Stimulated activated CD8-positive, alpha-beta memory T cell treated with anti-CD3 and anti-CD28 coated beads, Interleukin-7, amount 100 ng/mL, for 4 hours (primary cell): Measurements from ENCODE around the gene KLHL15.
"Not testable (repeated sequence)": the region's sequence is repeated elsewhere in the genome, so short reads cannot be mapped to it uniquely, and the experiment has no call there.

Experiments
- DNase-seq, 2 donors: peaks; one replicate each; pipeline ENCODE4 v3.0.0-alpha.2; 2020; ENCODE audit warnings: low read depth in 2 of 2

KLHL15 gene

DNA sequence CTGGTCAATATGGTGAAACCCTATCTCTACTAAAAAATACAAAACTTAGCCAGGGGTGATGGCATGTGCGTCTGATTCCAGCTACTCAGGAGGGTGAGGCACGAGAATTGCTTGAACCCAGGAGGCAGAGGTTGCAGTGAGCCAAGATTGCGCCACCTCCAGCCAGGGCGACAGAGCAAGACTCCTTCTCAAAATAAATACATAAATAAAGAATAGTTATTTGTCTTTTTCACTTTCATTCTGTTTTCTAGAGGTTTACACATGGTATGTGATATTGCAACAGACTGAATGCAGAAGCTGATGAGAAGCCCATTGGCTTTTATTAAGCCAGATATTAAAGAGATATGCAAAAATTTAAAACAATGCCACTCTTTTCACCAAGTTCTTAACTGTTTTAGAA lies 8.2 kb downstream of the KLHL15 start:
- DNase-seq: no peak

DNA sequence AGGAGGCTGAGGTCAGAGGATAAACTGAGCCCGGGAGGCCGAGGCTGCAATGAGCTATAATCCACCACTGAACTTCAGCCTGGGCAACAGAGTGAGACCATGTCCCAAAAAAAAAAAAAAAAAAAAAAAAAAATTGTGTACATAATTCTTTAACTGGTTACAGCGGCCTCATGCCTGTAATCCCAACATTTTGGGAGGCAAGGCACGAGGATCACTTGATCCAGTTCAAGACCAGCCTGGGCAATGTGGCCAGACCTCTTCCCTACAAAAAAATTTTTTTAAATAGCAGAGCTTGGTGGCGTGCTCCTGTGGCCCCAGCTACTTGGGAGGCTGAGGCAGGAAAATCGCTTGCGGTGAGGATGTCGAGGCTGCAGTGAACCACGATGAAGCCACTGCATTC lies 9.3 kb downstream of the KLHL15 start:
- no peak for DNase-seq

DNA sequence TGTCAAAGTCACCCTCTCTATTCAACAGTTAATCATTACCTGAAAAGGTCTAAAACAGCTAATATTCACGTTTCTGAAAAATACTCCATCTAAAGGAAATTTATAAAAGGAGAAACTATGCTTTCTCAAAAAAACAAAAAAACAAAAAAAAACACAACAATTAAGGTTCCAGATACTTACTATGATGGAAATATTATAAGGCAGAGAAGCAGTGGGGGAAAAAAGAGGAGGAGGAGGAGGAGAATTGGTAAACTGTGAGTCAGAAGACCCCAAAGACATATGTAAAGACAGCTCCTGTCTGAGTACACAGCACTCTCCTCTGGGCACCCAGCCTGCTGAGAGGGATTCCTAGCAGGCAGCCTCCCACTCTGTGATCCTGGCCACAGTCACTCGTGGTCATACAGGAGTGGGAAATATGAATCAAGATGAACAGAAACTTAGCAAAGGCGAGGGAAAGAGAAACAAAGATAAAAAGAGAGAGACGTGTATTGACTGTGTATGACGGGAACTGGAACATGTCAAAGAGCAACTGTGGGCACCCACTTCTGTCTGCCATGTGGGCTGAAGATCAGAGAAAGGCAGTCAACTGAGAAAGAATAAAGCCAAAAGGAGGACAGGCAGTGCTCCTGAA lies 12.5 kb downstream of the KLHL15 start:
- peak; percentile 22 to 36 for DNase-seq

DNA sequence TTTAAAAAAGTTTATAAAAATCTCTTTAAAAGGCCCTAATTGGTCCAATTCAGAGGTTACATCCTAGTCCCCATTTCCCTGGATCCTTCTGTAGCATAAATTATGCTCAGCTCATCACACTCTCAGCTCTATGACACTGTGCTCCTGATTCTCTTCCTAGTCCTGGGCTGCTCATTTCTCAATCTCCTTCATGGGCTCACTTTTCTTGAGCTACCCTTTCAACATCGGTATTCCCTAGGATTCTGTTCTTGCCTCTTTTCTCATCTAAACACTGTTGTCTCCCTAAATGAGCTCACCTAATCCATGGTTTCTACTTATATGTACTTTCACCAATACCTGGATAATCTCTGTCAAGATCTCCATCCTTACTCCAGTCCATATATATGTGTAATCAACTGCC lies 14.7 kb downstream of the KLHL15 start:
- no peak for DNase-seq

- DNase-seq: no peak
These were observed 21.1 kb downstream of the KLHL15 start for GRCh38 chrX:24005867-24006266.

DNA sequence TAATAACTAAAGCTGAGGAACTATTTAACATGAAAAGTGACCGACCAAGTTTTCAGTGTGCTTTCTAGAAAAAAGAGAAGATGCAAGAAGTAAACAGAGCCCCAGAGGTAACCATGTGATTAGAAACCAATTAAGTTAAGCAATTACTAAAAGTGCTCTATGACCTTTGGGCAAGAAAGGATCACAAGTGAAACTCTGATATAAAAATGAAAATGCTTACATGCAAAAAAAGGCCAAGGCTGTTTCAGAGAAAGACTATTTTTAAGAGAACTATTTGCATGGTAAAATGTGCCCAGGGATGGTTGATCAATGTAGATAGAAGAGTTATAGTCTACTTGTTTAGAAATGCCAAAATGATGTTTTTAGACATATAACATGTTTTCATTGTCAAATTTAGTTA lies 22.0 kb downstream of the KLHL15 start:
- DNase-seq: no peak

- no peak for DNase-seq
These were observed 24.2 kb downstream of the KLHL15 start for GRCh38 chrX:24002792-24003191.

DNA sequence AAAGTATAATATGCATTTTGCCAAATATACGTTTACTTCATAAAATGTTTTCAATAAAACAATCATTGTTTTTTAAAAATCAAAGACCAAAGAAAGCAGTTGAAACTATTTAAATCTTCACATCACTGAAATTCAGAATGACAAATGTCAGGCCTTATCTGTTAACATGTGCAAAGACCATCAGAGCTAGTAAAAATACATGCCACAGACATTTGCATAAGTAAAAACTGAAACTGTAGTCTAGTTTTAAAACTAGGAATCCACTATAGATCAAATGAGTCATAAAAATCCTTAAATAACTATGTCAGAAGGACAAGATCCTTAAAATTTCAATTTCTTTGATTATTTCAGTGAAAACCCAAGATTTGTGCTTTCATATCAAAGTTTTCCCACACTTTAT lies 24.8 kb downstream of the KLHL15 start:
- no peak for DNase-seq

DNA sequence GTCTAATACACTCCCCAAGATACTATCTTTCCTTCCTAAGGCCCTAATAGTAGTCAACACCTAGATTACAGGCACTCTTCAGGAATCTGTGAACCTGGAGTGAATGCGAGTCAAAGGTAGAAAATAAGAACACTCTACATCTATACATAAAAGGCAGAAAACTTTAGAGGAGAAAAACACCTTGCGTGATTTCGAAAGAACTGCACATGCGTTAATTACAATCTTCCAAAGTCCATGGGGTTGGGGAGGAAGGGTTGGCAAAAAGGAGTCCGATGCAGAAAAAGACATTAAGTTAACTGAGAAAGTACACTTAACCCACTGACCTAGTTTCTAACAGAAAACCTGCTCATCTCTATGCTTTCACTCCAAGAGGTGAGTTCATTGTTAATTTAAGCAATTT lies 27.3 kb downstream of the KLHL15 start:
- no peak for DNase-seq

DNA sequence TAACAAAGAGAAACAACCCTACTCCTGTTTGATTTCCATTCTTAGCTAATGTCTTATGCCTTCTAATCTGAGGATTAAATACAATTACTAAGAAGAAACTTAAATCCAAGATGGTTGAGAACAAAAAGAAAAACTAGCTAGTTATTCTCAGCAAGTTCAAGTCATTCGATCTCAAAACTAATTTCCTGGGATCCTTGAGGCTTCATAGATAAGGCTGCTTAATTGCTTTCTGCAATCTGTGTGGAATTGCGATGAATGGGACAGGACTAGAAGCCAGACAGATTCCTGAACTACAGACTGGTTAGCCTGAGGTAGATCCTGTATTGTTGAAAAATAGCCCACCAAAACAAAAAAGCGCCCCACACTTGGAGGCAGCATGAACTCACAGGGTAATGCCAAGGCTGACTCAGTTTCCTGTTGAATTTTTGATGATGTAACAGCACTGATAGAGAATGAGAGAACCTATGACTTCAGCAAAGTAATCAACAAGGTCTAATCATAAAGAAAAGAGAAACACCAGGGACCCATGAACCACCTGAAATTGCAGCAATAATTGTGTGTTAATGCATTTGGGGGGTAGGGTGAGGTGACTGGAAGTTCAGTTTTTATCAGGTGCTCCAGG lies 33.9 kb downstream of the KLHL15 start:
- no peak for DNase-seq

GRCh38 chrX:23992431-23992830 lies 34.6 kb downstream of the KLHL15 start:
- DNase-seq: no peak

DNA sequence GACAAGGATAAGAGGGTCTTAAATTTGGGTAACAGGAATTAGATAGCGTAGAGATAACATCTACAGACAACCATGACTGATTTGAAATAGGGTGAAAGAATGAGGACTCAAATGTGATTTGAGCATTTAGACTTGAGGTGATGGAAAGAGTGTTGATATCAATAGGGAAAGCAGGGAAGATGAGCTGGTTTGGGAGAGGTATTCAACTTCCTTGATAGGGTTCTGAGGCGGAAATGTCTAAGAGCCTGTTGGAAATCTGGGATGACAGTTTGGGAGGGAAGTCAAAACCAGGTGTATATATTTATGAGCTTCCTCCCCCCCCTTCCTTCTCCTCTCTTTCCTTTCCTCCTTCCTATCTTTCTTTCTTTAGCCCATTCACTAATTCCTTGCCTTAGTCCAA lies 36.5 kb downstream of the KLHL15 start:
- DNase-seq: no peak

DNA sequence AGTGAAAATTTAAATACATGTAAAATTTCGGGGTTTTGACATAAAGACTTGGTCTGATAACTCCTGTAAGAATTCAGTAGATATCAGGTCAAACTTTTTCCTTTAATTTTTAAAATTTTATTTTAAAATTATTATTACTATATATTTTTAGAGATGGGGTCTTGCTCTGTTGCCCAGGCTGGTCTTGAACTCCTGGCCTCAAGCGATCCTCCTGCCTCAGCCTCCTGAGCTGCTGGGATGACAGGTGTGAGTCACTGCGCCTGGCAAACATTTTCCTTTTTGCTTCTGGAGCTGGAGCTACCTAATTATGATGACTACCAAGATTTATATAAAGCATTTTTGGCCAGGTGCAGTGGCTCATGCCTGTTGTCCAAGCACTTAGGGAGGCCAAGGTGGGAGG lies 37.3 kb downstream of the KLHL15 start:
- DNase-seq: no peak

GRCh38 chrX:23982891-23983290 lies 44.1 kb downstream of the KLHL15 start:
- DNase-seq: no peak

- no peak for DNase-seq
These were observed 45.3 kb downstream of the KLHL15 start for GRCh38 chrX:23981711-23982110.

GRCh38 chrX:23981222-23981621 lies 45.8 kb downstream of the KLHL15 start:
- no peak for DNase-seq

- no peak for DNase-seq
These were observed 47.0 kb downstream of the KLHL15 start for GRCh38 chrX:23980011-23980441.

- no peak for DNase-seq
These were observed 48.5 kb downstream of the KLHL15 start for GRCh38 chrX:23978491-23978890.

GRCh38 chrX:23965630-23966029 lies 61.4 kb downstream of the KLHL15 start:
- DNase-seq: not testable (repeated sequence)

GRCh38 chrX:23964191-23964590 lies 62.8 kb downstream of the KLHL15 start:
- DNase-seq: no peak

DNA sequence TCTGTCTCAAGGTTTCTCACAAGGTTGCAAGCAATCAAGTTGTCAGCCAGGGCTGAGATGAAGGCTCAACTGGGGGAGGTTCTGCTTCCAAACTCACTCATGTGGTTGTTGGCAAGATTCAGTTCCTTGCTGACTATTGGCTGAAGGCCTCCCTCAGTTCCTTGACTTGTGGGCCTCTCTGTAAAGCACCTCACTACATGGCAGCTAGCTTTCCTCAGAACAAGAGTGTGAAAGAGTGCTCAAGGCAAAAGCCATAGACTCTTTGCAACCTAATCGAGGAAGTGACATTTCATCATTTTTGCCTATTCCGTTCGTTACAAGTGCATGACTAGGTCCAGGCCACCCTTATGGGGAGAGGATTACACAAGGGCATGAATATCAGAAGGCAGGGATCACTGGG lies 67.2 kb downstream of the KLHL15 start:
- DNase-seq: no peak

GRCh38 chrX:23954396-23954795 lies 72.6 kb downstream of the KLHL15 start:
- DNase-seq: no peak

DNA sequence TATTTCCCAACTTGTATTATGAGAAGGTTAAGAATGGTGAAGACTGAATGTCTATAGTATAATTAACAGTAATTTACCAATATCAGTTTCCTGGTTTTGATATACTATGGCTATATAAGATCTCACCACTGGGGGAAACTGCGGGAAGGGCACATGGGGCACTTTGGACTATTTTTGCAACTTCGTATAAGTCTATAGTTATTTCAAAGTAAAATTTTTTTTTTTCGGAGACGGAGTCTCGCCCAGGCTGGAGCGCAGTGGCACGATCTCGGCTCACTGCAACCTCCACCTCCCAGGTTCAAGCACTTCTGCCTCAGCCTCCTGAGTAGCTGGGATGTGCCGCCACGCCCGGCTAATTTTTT lies 73.1 kb downstream of the KLHL15 start:
- DNase-seq: no peak
